Keratinocyte (primary cell): ENCODE measurements around the gene OLIG2. TPM values are rescaled to one million over a fixed set of nuclear protein-coding genes. Genes with fewer than 3 reads are reported as not detected.
A peak's percentile ranks its signal among the peaks of the same experiment; 100 is the strongest.

Source experiments
- DNase-seq: peaks from one replicate; pipeline ENCODE4 v3.0.0-alpha.2; 2011; ENCODE audit warnings: low read depth, missing footprints, low spot score
- FAIRE-seq: peaks from 2 replicates; lab custom pipeline; 2011; peaks lifted over from hg19 to GRCh38; lab: Jason Lieb, UNC
- H2AFZ ChIP-seq: 2 replicates; pipeline ENCODE4 v1.6.0; 2012; ENCODE audit warnings: low read length, control low read depth, inconsistent platforms; ENCODE audit not compliant: control insufficient read depth
- H3K27ac ChIP-seq: 2 replicates; pipeline ENCODE4 v1.5.1; 2011; ENCODE audit warnings: low read length; ENCODE audit not compliant: control insufficient read depth, insufficient read depth
- H3K27me3 ChIP-seq: 3 replicates; pipeline ENCODE4 v1.6.0; 2011; ENCODE audit warnings: low read length; ENCODE audit not compliant: control insufficient read depth, insufficient read depth; ENCODE audit errors: extremely low read depth
- H3K36me3 ChIP-seq, 2 experiments: 2 replicates in 1 of 2; 3 replicates in 1 of 2; pipeline ENCODE4 v1.5.1; 2011; ENCODE audit warnings: low read length in 2 of 2, mild to moderate bottlenecking in 1 of 2; ENCODE audit not compliant: control insufficient read depth in 2 of 2, insufficient read depth in 2 of 2; ENCODE audit errors: extremely low read depth in 1 of 2
- H3K4me1 ChIP-seq: 3 replicates; pipeline ENCODE4 v1.5.1; 2011; ENCODE audit warnings: low read length; ENCODE audit not compliant: control insufficient read depth, insufficient read depth; ENCODE audit errors: extremely low read depth
- H3K4me2 ChIP-seq: 3 replicates; pipeline ENCODE4 v1.6.0; 2011; ENCODE audit warnings: low read depth, low read length; ENCODE audit not compliant: control insufficient read depth, insufficient read depth; ENCODE audit errors: extremely low read depth
- H3K4me3 ChIP-seq, 3 experiments: fragments of 200-600 bp in 1 of 3; sonication (generic) in 1 of 3; 2 replicates in 2 of 3; 3 replicates in 1 of 3; pipeline ENCODE4 v1.5.1; 2011 to 2016; ENCODE audit warnings: low read length in 3 of 3, mild to moderate bottlenecking in 3 of 3, control low read depth in 2 of 3, inconsistent platforms in 1 of 3, low read depth in 1 of 3, mixed read lengths in 1 of 3, mixed run types in 1 of 3, moderate library complexity in 1 of 3; ENCODE audit not compliant: control insufficient read depth in 2 of 3, insufficient read depth in 2 of 3; ENCODE audit errors: extremely low read depth in 1 of 3
- H3K79me2 ChIP-seq: 2 replicates; pipeline ENCODE4 v1.6.0; 2012; ENCODE audit warnings: low read length; ENCODE audit not compliant: control insufficient read depth, insufficient read depth
- H3K9ac ChIP-seq: 3 replicates; pipeline ENCODE4 v1.6.0; 2011; ENCODE audit warnings: low read length; ENCODE audit not compliant: control insufficient read depth, insufficient read depth; ENCODE audit errors: extremely low read depth
- H3K9me1 ChIP-seq: 3 replicates; pipeline ENCODE4 v1.6.0; 2011; ENCODE audit warnings: low read length; ENCODE audit not compliant: control insufficient read depth, insufficient read depth; ENCODE audit errors: extremely low read depth
- H3K9me3 ChIP-seq: 2 replicates; pipeline ENCODE4 v1.5.1; 2012; ENCODE audit warnings: low read depth, low read length; ENCODE audit not compliant: control insufficient read depth
- H4K20me1 ChIP-seq: 3 replicates; pipeline ENCODE4 v1.6.0; 2011; ENCODE audit warnings: low read length; ENCODE audit not compliant: control insufficient read depth, insufficient read depth; ENCODE audit errors: extremely low read depth
- EZH2 ChIP-seq: IDR thresholded peaks from one replicate; pipeline ENCODE4 v1.6.1; 2012; ENCODE audit warnings: inconsistent platforms, mild to moderate bottlenecking, low read length, moderate library complexity
- dilution Hi-C: fragments of 300-500 bp; cut with MboI; formaldehyde crosslinking; loops from one replicate; pipeline ENCODE4 v1.7.0; 2020; ENCODE audit warnings: low sequenced_read_pairs; ENCODE audit not compliant: extremely low pct_ligation_motif_present
- polyA plus RNA-seq, 5 experiments: library from polyadenylated mRNA; depleted of rRNA in 3 of 5; stranded (reverse) in 3 of 5; stranded (forward) in 1 of 5; unstranded in 1 of 5; fragments of >200 nt; gene quantifications; 1 replicate in 1 of 5; 2 replicates in 3 of 5; 3 replicates in 1 of 5; pipeline versions ENCODE4 v1.2.1 to v1.2.3, GENCODE V29; 2011 to 2012; ENCODE audit warnings: missing spikeins in 2 of 5, low read depth in 1 of 5, low replicate concordance in 1 of 5
- TF ChIP-seq, protein P1 (sequence below), 3 experiments: IDR thresholded peaks in 1 of 3; conservative IDR thresholded peaks in 1 of 3; optimal IDR thresholded peaks in 1 of 3; 2 replicates in 2 of 3; 3 replicates in 1 of 3; pipeline versions ENCODE3 to v1.5.1; 2011; ENCODE audit warnings: low read length in 3 of 3, mild to moderate bottlenecking in 3 of 3, moderate library complexity in 2 of 3, control low read depth in 1 of 3, inconsistent platforms in 1 of 3; ENCODE audit not compliant: insufficient read depth in 2 of 3; ENCODE audit errors: extremely low read depth in 1 of 3

The OLIG2 gene
- polyA plus RNA-seq, 1 donor (not counting 4 experiments of a cell fraction or from before 2014, with no cell fraction given): not detected

DNA sequence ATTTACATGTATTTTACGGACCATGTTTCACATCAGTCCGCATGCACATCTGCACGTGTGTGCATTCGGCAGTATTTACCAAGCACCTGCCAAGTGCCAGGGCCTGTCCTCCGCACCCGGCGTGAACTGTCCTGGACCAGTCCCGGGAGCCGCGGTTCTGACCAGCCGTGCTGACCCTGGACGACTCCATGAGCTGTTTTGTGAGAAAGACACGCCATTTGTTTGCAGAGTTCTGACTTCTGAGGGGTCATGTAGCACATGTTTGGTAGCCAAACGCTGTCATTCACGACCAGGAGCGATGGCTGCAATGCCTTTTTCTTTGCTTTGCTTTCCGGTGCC, 3.3 kb upstream of the OLIG2 start:
- H2AFZ ChIP-seq: no peak overlapping the region
- dilution Hi-C loops: no loop called here
- no peaks in the 10 kb centered on the region for H3K36me3 ChIP-seq
- TF ChIP-seq, protein P1, sequence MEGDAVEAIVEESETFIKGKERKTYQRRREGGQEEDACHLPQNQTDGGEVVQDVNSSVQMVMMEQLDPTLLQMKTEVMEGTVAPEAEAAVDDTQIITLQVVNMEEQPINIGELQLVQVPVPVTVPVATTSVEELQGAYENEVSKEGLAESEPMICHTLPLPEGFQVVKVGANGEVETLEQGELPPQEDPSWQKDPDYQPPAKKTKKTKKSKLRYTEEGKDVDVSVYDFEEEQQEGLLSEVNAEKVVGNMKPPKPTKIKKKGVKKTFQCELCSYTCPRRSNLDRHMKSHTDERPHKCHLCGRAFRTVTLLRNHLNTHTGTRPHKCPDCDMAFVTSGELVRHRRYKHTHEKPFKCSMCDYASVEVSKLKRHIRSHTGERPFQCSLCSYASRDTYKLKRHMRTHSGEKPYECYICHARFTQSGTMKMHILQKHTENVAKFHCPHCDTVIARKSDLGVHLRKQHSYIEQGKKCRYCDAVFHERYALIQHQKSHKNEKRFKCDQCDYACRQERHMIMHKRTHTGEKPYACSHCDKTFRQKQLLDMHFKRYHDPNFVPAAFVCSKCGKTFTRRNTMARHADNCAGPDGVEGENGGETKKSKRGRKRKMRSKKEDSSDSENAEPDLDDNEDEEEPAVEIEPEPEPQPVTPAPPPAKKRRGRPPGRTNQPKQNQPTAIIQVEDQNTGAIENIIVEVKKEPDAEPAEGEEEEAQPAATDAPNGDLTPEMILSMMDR (optimal IDR thresholded peaks at IDR 0.05 in 1 of 3, IDR thresholded peaks at IDR 0.05 in 1 of 3, conservative IDR thresholded peaks at IDR 0.05 in 1 of 3; ENCODE audit: extremely low read depth in 1 of 3, insufficient read depth in 2 of 3, low read length in 3 of 3): no peak
- TF ChIP-seq EZH2: peak; percentile 77
- H4K20me1 ChIP-seq: peaks cover 6% of the 10 kb centered on the region
- no peaks in the 10 kb centered on the region for H3K9me3 ChIP-seq
- no peaks in the 10 kb centered on the region for H3K4me1 ChIP-seq
- FAIRE-seq (no peak), DNase-seq (no peak)
- no peak overlapping the region for H3K27ac ChIP-seq
- no peak overlapping the region for H3K9ac ChIP-seq
- no peak overlapping the region for H3K4me2 ChIP-seq
- no peak overlapping the region for H3K4me3 ChIP-seq
- H3K79me2 ChIP-seq: no peaks in the 10 kb centered on the region
- peaks cover 98% of the 10 kb centered on the region for H3K27me3 ChIP-seq
- H3K9me1 ChIP-seq: no peaks in the 10 kb centered on the region

DNA sequence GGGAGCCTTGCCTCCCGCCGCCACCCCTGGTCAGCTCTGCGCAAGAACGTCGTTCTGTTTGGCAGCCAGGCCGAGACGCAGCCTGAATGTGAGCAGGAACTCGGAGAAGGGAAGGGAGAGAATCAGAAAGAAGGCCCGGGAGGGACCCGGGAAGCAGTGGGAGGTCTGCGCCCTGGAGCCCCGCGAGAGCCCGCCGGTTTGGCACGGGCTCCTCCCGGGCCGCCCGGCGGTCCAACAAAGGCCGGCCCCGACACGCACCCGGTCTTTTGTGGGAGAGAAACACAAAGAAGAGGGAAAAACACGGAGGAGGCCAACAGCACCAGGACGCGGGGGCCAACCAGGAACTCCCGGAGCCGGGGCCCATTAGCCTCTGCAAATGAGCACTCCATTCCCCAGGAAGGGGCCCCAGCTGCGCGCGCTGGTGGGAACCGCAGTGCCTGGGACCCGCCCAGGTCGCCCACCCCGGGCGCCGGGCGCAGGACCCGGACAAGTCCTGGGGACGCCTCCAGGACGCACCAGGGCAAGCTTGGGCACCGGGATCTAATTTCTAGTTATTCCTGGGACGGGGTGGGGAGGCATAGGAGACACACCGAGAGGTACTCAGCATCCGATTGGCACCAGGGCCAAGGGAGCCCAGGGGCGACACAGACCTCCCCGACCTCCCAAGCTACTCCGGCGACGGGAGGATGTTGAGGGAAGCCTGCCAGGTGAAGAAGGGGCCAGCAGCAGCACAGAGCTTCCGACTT, 2.7 kb upstream of the OLIG2 start:
- Histone ChIP-seq H3K4me2 (no peak overlapping the region), H4K20me1 (peaks cover 6% of the 10 kb centered on the region), H3K4me1 (no peaks in the 10 kb centered on the region), H3K9me1 (no peaks in the 10 kb centered on the region), H3K4me3 (no peak overlapping the region), H3K9me3 (no peaks in the 10 kb centered on the region), H3K79me2 (no peaks in the 10 kb centered on the region), H3K36me3 (no peaks in the 10 kb centered on the region), H2AFZ (no peak overlapping the region), H3K27me3 (peaks cover 99% of the 10 kb centered on the region), H3K9ac (no peak overlapping the region), H3K27ac (no peak overlapping the region)
- DNase-seq (no peak), FAIRE-seq (no peak)
- TF ChIP-seq, protein P1 (optimal IDR thresholded peaks at IDR 0.05 in 1 of 3, IDR thresholded peaks at IDR 0.05 in 1 of 3, conservative IDR thresholded peaks at IDR 0.05 in 1 of 3; ENCODE audit: extremely low read depth in 1 of 3, insufficient read depth in 2 of 3, low read length in 3 of 3): no peak
- no peak for TF ChIP-seq EZH2
- dilution Hi-C loops: no loop called here
